Mucosa of stomach (tissue), 1 donor: ENCODE results near the gene CELF3.
"Not testable (repeated sequence)": the region's sequence is repeated elsewhere in the genome, so short reads cannot be mapped to it uniquely, and the experiment has no call there.

Source experiments
- H3K27me3 ChIP-seq: one replicate; pipeline ENCODE4 v1.7.0; 2013; ENCODE audit warnings: mild to moderate bottlenecking, low read length; ENCODE audit not compliant: control insufficient read depth, insufficient read depth
- H3K36me3 ChIP-seq: one replicate; pipeline ENCODE4 v1.7.0; 2013; ENCODE audit warnings: low read length; ENCODE audit not compliant: control insufficient read depth, insufficient read depth
- H3K4me1 ChIP-seq: one replicate; pipeline ENCODE4 v1.7.0; 2013; ENCODE audit warnings: mild to moderate bottlenecking, low read length; ENCODE audit not compliant: control insufficient read depth, insufficient read depth
- H3K4me3 ChIP-seq: one replicate; pipeline ENCODE4 v1.7.0; 2013; ENCODE audit warnings: low read length
- H3K9ac ChIP-seq: one replicate; pipeline ENCODE4 v1.7.0; 2013; ENCODE audit warnings: mild to moderate bottlenecking, low read length, moderate library complexity
- H3K9me3 ChIP-seq: one replicate; pipeline ENCODE4 v1.7.0; 2013; ENCODE audit warnings: mild to moderate bottlenecking, low read length, moderate library complexity; ENCODE audit not compliant: control insufficient read depth
- donor health status: Pancreatic carcinoma.

CELF3 gene

DNA sequence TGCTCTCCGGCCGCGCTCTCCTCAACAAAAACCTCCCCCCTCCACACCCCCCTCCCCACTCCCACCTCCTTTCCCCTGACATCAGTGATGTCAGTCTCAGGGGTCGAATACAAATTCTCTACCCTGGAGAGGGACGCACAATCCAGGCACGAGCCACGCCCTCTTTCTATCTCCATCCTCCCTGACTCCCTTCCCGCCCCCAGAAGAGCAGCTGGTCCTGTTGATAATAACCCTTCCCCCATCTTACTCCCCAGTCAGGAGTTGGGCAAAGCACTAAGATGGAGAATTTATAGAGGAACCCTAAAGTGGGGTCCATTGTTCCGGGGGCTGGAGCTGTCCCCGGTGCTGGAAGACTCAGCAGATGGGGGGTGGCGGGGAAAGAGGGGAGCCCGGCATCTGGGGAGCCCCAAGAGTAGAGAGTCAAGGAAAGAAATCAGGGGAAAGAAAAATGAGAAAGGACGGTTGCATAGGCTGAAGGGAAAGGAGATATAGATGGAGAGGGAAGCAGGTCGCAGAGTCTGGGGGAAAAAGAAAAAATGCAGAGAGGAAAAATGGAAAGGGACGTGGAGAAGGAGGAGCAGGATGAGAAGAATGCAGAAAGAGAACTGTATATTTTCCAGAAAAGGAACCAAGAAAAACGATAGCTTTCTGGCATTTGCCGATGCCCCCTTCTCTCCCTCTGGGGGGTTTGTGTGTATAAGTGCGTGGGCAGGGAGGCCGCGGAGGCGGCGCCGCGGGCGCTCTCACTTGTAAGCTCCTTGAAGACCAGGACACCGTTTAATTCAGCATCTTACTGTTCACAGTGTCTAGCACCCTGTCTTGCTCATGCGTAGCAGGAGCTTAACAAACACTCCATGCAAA is at the start of gene CELF3:
Gene CELF3, minus strand, starts transcription at position 33 of the 861 bp plus-strand sequence. CDS start 783 bp downstream, outside the sequence.
- Histone ChIP-seq H3K27me3 (peaks cover 11% of the 10 kb centered on the region), H3K9ac (peak within 1 kb of the TSS; percentile 27), H3K4me3 (no peak within 1 kb of the TSS), H3K4me1 (peaks cover 25% of the 10 kb centered on the region), H3K36me3 (no peaks in the 10 kb centered on the region), H3K9me3 (no peaks in the 10 kb centered on the region)

DNA sequence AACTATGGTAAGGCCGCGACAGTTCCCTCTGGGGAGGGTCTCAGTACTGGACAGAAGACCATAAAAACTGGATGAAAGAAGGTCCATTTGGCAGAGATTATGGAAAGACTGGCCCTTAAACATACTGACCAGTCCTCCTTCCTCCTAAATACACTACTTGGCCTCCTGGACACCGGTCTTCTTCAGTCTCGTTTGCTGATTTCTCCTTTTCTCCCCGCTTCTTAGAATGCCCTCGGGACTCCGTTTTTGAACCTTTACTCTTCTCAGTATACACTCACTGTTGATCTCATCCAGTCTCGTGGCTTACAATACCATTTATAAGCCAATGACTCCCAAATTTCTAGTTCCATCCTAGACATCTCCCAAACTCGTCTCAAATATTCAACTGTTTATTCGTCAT is 47.4 kb upstream of the CELF3 start:
- Histone ChIP-seq H3K4me3 (peak overlapping the region; percentile 42), H3K9me3 (no peaks in the 10 kb centered on the region), H3K36me3 (no peaks in the 10 kb centered on the region), H3K4me1 (peaks cover 7% of the 10 kb centered on the region), H3K27me3 (no peaks in the 10 kb centered on the region), H3K9ac (peak overlapping the region; percentile 51)

- H3K4me3 ChIP-seq, result peak within 1 kb of the TSS; percentile 42
- no peaks in the 10 kb centered on the region for H3K36me3 ChIP-seq
- no peaks in the 10 kb centered on the region for H3K27me3 ChIP-seq
- H3K9ac ChIP-seq, result peak within 1 kb of the TSS; percentile 51
- H3K9me3 ChIP-seq, result no peaks in the 10 kb centered on the region
- H3K4me1 ChIP-seq, result peaks cover 7% of the 10 kb centered on the region
These were observed 46.6 kb upstream of the CELF3 start, which contains the start of gene MRPL9 for GRCh38 chr1:151762941-151763921. MRPL9 (minus strand) TSS chr1:151763496; CDS start chr1:151763479, 17 bp downstream.

DNA sequence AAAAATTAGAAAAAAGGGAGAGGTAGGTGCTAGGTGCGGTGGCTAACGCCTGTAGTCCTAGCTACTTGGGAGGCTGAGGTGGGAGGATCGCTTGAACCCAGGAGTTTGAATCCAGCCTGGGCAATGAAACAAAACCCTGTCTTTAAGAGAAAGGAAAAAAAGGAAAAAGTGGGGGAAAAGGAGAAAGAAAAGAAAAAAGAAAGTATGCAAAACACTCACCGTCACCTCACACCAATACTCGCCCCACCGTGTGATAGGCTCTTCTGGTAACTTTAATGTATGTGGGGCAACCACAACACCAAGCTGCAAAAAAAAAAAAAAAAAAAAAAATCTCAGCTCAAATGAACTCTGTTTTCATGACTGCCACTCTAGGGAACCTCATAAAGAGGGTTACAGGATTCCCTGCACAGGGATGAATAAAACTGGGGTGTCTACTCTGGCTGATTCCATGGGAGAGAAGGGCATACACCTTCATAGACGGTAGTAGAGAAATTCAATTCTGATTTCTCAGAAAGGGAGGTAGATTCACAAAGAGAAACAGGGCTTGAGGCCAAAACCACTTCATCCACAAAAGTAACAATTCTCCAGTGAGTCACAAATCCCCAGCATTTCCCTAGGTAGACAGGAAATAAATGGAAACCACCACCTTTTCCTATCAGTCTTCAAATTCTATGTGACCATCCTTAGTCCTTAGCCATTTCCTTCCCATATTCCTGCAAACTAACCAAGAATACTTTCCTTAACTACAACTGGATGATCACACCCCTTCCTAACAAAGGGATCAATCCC is 44.2 kb upstream of the CELF3 start:
- H3K4me1 ChIP-seq, result peaks cover 7% of the 10 kb centered on the region
- no peak overlapping the region for H3K9ac ChIP-seq
- H3K9me3 ChIP-seq, result no peaks in the 10 kb centered on the region
- no peak overlapping the region for H3K4me3 ChIP-seq
- H3K27me3 ChIP-seq, result no peaks in the 10 kb centered on the region
- H3K36me3 ChIP-seq, result no peaks in the 10 kb centered on the region

GRCh38 chr1:151759241-151759640 is 42.6 kb upstream of the CELF3 start:
- H3K9me3 ChIP-seq, result no peaks in the 10 kb centered on the region
- H3K4me3 ChIP-seq, result no peak overlapping the region
- no peaks in the 10 kb centered on the region for H3K36me3 ChIP-seq
- no peak overlapping the region for H3K9ac ChIP-seq
- H3K4me1 ChIP-seq, result peaks cover 5% of the 10 kb centered on the region
- H3K27me3 ChIP-seq, result no peaks in the 10 kb centered on the region

- Histone ChIP-seq H3K36me3 (no peaks in the 10 kb centered on the region), H3K9ac (no peak overlapping the region), H3K4me1 (no peaks in the 10 kb centered on the region)
These were observed 39.7 kb upstream of the CELF3 start for GRCh38 chr1:151756291-151756690.

GRCh38 chr1:151741516-151741915 is 24.9 kb upstream of the CELF3 start:
- Histone ChIP-seq H3K9me3 (no peaks in the 10 kb centered on the region), H3K4me3 (no peak overlapping the region), H3K9ac (no peak overlapping the region), H3K27me3 (no peaks in the 10 kb centered on the region), H3K4me1 (no peaks in the 10 kb centered on the region), H3K36me3 (no peaks in the 10 kb centered on the region)

More at GRCh38 chr1:151756291-151756690, 39.7 kb upstream of the CELF3 start:
- Histone ChIP-seq H3K27me3 (no peaks in the 10 kb centered on the region), H3K4me3 (no peak overlapping the region), H3K9me3 (no peaks in the 10 kb centered on the region)

DNA sequence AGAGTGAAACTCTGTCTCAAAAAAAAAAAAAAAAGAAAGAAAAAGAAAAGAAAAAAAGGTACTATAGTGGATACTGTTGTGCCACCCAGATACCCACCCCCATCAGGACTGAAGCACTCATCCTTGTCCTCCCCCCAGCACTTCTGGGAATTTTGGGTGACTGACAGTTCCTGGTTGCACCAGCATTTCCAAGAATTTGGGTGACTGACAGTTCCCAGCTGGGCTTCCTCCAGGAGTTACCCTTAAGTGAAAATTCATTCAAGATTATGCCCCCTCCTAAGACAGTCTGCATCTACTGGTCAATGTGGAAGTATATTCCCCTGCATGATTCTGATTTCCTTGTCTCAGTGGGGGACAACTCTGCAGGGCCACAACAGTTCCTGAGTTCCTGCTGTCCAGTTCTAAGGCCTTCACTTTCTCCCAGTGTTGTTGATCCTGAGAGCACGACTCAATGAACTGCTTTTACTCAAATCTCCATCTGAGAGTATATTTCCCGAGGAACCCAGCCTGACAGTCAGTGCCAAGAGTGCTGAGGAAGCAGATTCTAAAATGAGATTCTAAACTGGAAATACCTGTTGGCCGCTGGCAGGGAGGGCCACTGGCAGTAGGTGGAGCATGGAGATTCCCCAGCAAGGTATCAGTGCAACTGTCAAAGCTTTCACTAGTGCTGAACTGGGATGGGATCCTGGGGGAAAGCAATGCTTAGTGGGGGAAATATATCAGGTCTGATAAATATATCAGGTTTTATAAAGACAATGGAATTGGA is 23.2 kb upstream of the CELF3 start:
- Histone ChIP-seq H3K4me1 (no peaks in the 10 kb centered on the region), H3K27me3 (no peaks in the 10 kb centered on the region), H3K4me3 (no peak overlapping the region), H3K9ac (no peak overlapping the region), H3K9me3 (no peaks in the 10 kb centered on the region), H3K36me3 (no peaks in the 10 kb centered on the region)

GRCh38 chr1:151737479-151737878 is 20.9 kb upstream of the CELF3 start:
- Histone ChIP-seq H3K4me3 (no peak overlapping the region), H3K27me3 (no peaks in the 10 kb centered on the region), H3K36me3 (no peaks in the 10 kb centered on the region), H3K9me3 (no peaks in the 10 kb centered on the region), H3K9ac (no peak overlapping the region), H3K4me1 (no peaks in the 10 kb centered on the region)

GRCh38 chr1:151737026-151737425 is 20.4 kb upstream of the CELF3 start:
- Histone ChIP-seq H3K27me3 (no peaks in the 10 kb centered on the region), H3K36me3 (no peaks in the 10 kb centered on the region), H3K9me3 (no peaks in the 10 kb centered on the region), H3K4me3 (no peak overlapping the region), H3K9ac (no peak overlapping the region), H3K4me1 (no peaks in the 10 kb centered on the region)

DNA sequence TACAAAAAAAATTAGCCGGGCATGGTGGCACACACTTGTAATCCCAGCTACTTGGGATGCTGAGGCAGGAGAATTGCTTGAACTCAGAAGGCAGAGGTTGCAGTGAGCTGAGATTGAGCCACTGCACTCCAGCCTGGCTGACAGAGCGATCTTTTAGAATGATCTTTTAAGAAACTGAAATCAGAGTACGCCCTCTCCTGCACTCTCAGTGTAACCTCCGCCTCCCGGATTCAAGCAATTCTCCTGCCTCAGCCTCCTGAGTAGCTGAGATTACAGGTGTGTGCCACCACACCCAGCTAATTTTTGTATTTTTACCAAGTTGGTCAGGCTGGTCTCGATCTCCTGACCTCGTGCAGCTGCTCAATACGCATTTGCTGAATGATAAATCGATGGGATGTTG is 17.4 kb upstream of the CELF3 start:
- not testable (repeated sequence) for H3K36me3 ChIP-seq, H3K27me3 ChIP-seq

More for the DNA sequence above, 17.4 kb upstream of the CELF3 start:
- not testable (repeated sequence) for H3K9me3 ChIP-seq, H3K9ac ChIP-seq, H3K4me3 ChIP-seq
- peaks cover 12% of the 10 kb centered on the region for H3K4me1 ChIP-seq
